Measurements from ENCODE around the gene MYO16. TPM values are rescaled to one million over a fixed set of nuclear protein-coding genes. Genes with fewer than 3 reads are reported as not detected.
A peak's percentile ranks its signal among the peaks of the same experiment; 100 is the strongest.

MYO16 gene
- total RNA-seq, 1 experiment from 2014 or later: not detected

DNA sequence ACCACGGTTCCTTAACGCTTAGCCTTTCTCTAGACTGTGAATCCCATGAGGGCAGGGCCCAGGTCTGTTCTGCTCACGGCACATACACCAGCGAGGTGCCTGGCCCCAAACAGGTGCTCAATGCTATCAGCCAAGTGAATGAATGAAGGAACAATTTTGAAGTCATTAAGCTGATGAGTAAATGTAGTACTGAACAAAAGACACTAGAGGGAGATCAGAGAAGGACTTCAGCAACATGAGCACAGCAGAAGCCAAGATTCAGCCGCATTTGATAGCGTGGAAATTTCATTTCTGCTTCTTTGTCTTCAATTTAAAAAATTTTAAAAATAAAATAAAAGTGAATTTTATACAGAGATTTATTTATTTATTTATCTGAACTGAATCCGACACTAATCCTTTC is 20.1 kb upstream of the MYO16 start:
- no peaks in the 10 kb centered on the region for H3K79me2 ChIP-seq (ENCODE audit: insufficient read depth, low read length)
- H3T11ph ChIP-seq (ENCODE audit: low read length): no peak overlapping the region
- TF ChIP-seq, protein P1, sequence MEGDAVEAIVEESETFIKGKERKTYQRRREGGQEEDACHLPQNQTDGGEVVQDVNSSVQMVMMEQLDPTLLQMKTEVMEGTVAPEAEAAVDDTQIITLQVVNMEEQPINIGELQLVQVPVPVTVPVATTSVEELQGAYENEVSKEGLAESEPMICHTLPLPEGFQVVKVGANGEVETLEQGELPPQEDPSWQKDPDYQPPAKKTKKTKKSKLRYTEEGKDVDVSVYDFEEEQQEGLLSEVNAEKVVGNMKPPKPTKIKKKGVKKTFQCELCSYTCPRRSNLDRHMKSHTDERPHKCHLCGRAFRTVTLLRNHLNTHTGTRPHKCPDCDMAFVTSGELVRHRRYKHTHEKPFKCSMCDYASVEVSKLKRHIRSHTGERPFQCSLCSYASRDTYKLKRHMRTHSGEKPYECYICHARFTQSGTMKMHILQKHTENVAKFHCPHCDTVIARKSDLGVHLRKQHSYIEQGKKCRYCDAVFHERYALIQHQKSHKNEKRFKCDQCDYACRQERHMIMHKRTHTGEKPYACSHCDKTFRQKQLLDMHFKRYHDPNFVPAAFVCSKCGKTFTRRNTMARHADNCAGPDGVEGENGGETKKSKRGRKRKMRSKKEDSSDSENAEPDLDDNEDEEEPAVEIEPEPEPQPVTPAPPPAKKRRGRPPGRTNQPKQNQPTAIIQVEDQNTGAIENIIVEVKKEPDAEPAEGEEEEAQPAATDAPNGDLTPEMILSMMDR (conservative IDR thresholded peaks at IDR 0.05): peak; percentile 65
- no peak overlapping the region for H3K4me2 ChIP-seq (ENCODE audit: insufficient read depth, insufficient read length, low read length)
- H4K20me1 ChIP-seq (ENCODE audit: control insufficient read depth, insufficient read depth, insufficient read length): no peaks in the 10 kb centered on the region
- no peaks in the 10 kb centered on the region for H3K23me2 ChIP-seq (ENCODE audit: insufficient read length, low read depth, low read length, poor library complexity, severe bottlenecking)
- no peak overlapping the region for H4K91ac ChIP-seq (ENCODE audit: insufficient read length, low read depth, low read length)
- H2BK20ac ChIP-seq (ENCODE audit: low read depth, low read length, poor library complexity, severe bottlenecking): no peak overlapping the region
- H2AFZ ChIP-seq (ENCODE audit: low read length): no peak overlapping the region
- H4K8ac ChIP-seq (replicated peaks; ENCODE audit: insufficient read length, low read depth, low read length): no peak overlapping the region
- no peak overlapping the region for H3K9ac ChIP-seq (ENCODE audit: extremely low read depth, insufficient read length, low read length)
- H3K18ac ChIP-seq (ENCODE audit: insufficient read length, low read depth, low read length): no peak overlapping the region
- no peak for DNase-seq
- no peak overlapping the region for H2BK15ac ChIP-seq (ENCODE audit: low read depth, low read length)
- H2BK5ac ChIP-seq (ENCODE audit: insufficient read length, low read length): no peak overlapping the region
- H3K9me3 ChIP-seq (ENCODE audit: control insufficient read depth, low read depth, low read length): peaks cover 10% of the 10 kb centered on the region
- no peak overlapping the region for H4K5ac ChIP-seq (ENCODE audit: insufficient read length, low read depth, low read length)
- H3K27me3 ChIP-seq (ENCODE audit: insufficient read depth, low read length): no peaks in the 10 kb centered on the region
- no peaks in the 10 kb centered on the region for H3K79me1 ChIP-seq (ENCODE audit: insufficient read depth, low read depth, low read length, poor library complexity, severe bottlenecking)
- no CpG with 5 or more reads among the region's 7 CpGs for WGBS (ENCODE audit: extremely low coverage, insufficient read length, low lambda C conversion rate)
- H3K36me3 Mint-ChIP-seq (ENCODE audit: insufficient read depth in 1 of 3, low read depth in 3 of 3): peaks cover 9 to 16% (median 11%) of the 10 kb centered on the region in 3 experiments; a peak in 6 of 7 replicates
- no peak overlapping the region for H2BK12ac ChIP-seq (ENCODE audit: insufficient read length, low read depth, low read length)
- no peak overlapping the region for H2AK5ac ChIP-seq (ENCODE audit: insufficient read length, low read length)
- H3K9me3 Mint-ChIP-seq: peaks cover 30 to 31% of the 10 kb centered on the region in 2 experiments
- no peaks in the 10 kb centered on the region for H3K27me3 Mint-ChIP-seq (ENCODE audit: low read depth)
- no peak overlapping the region for H3K23ac ChIP-seq (ENCODE audit: insufficient read length, low read depth, low read length)
- no peak overlapping the region for H3K27ac ChIP-seq (ENCODE audit: insufficient read length, low read depth, low read length)
- H2BK120ac ChIP-seq (ENCODE audit: low read depth, low read length, poor library complexity, severe bottlenecking): no peak overlapping the region
- H3K4me1 Mint-ChIP-seq: no peaks in the 10 kb centered on the region
- no peak overlapping the region for H3K56ac ChIP-seq (ENCODE audit: insufficient read length, low read depth, low read length)
- no peak overlapping the region for H3K4me3 Mint-ChIP-seq
- H3K27ac Mint-ChIP-seq: no peak overlapping the region
- H3K4me1 ChIP-seq (ENCODE audit: insufficient read depth, low read length): no peaks in the 10 kb centered on the region
- H3K14ac ChIP-seq (ENCODE audit: insufficient read depth, low read length): no peak overlapping the region
- no peak overlapping the region for H3K4ac ChIP-seq (ENCODE audit: low read depth, low read length)
